GM18507 (cell line): ENCODE data around the gene CDH18.

Experiments used
- DNase-seq: peaks from one replicate; pipeline ENCODE4 v3.0.0; 2011; ENCODE audit warnings: low read depth; ENCODE audit not compliant: insufficient read length; ENCODE audit errors: extremely low spot score
- FAIRE-seq: peaks from 2 replicates; lab custom pipeline; 2011; peaks lifted over from hg19 to GRCh38; lab: Jason Lieb, UNC

Gene CDH18

GRCh38 chr5:19767987-19768386 lies 220.0 kb downstream of the CDH18 start:
- DNase-seq (no peak), FAIRE-seq (no peak)

- no peak for FAIRE-seq
- no peak for DNase-seq
Observed at GRCh38 chr5:19753579-19753978, 234.4 kb downstream of the CDH18 start.

- no peak for FAIRE-seq
- no peak for DNase-seq
Observed at GRCh38 chr5:19751326-19751725, 236.7 kb downstream of the CDH18 start.

- FAIRE-seq = no peak
- DNase-seq = no peak
Observed at GRCh38 chr5:19745247-19745646, 242.8 kb downstream of the CDH18 start.

- DNase-seq (no peak), FAIRE-seq (no peak)
Observed at GRCh38 chr5:19739671-19740070, 248.3 kb downstream of the CDH18 start.

- FAIRE-seq (no peak), DNase-seq (no peak)
Observed at GRCh38 chr5:19734776-19735175, 253.2 kb downstream of the CDH18 start.

GRCh38 chr5:19733612-19734495 lies 254.1 kb downstream of the CDH18 start:
- FAIRE-seq = no peak

GRCh38 chr5:19728571-19728970 lies 259.4 kb downstream of the CDH18 start:
- no peak for DNase-seq
- no peak for FAIRE-seq

More at GRCh38 chr5:19733612-19734495, 254.1 kb downstream of the CDH18 start:
- DNase-seq = no peak

- DNase-seq (no peak), FAIRE-seq (no peak)
Observed at GRCh38 chr5:19719109-19719508, 268.9 kb downstream of the CDH18 start.

GRCh38 chr5:19713740-19714139 lies 274.3 kb downstream of the CDH18 start:
- FAIRE-seq = no peak
- no peak for DNase-seq

- FAIRE-seq (no peak), DNase-seq (no peak)
Observed at GRCh38 chr5:19709403-19709802, 278.6 kb downstream of the CDH18 start.

GRCh38 chr5:19706776-19707175 lies 281.2 kb downstream of the CDH18 start:
- no peak for DNase-seq
- no peak for FAIRE-seq

GRCh38 chr5:19701731-19702130 lies 286.3 kb downstream of the CDH18 start:
- FAIRE-seq (no peak), DNase-seq (no peak)

GRCh38 chr5:19694949-19695611 lies 292.9 kb downstream of the CDH18 start:
- FAIRE-seq = no peak
- no peak for DNase-seq

- DNase-seq = no peak
- no peak for FAIRE-seq
Observed at GRCh38 chr5:19690978-19691377, 297.0 kb downstream of the CDH18 start.

- FAIRE-seq (no peak), DNase-seq (no peak)
Observed at GRCh38 chr5:19685473-19685872, 302.5 kb downstream of the CDH18 start.

- DNase-seq (no peak), FAIRE-seq (no peak)
Observed at GRCh38 chr5:19676895-19677294, 311.1 kb downstream of the CDH18 start.

- no peak for FAIRE-seq
- no peak for DNase-seq
Observed at GRCh38 chr5:19660679-19661078, 327.3 kb downstream of the CDH18 start.

GRCh38 chr5:19655627-19656026 lies 332.4 kb downstream of the CDH18 start:
- FAIRE-seq = no peak
- DNase-seq = no peak

GRCh38 chr5:19638461-19638860 lies 349.5 kb downstream of the CDH18 start:
- FAIRE-seq (no peak), DNase-seq (no peak)

GRCh38 chr5:19630876-19631275 lies 357.1 kb downstream of the CDH18 start:
- DNase-seq = no peak
- no peak for FAIRE-seq
